Kidney (tissue), 14 donors: Measurements from ENCODE around the gene PATJ. TPM values are rescaled to one million over a fixed set of nuclear protein-coding genes. Genes with fewer than 3 reads are reported as not detected.

ENCODE experiments used
- DNase-seq, 5 donors: peaks; one replicate each; pipeline ENCODE4 v3.0.0-alpha.2; 2013 to 2020
- FAIRE-seq: peaks from 2 replicates; lab custom pipeline; 2012; peaks lifted over from hg19 to GRCh38; lab: Jason Lieb, UNC
- H3K27ac ChIP-seq, 2 donors: one replicate each; pipeline ENCODE4 v1.7.0; 2013; ENCODE audit warnings: low read depth in 2 of 2, low read length in 2 of 2, inconsistent platforms in 1 of 2
- H3K27me3 ChIP-seq: one replicate; pipeline ENCODE4 v1.7.1; 2013; ENCODE audit warnings: low read length, inconsistent platforms; ENCODE audit not compliant: control insufficient read depth, insufficient read depth
- H3K36me3 ChIP-seq, 3 donors: one replicate each; pipeline versions ENCODE4 v1.7.0 to v1.7.1; 2013; ENCODE audit warnings: low read length in 3 of 3, control low read depth in 1 of 3, inconsistent platforms in 1 of 3; ENCODE audit not compliant: insufficient read depth in 3 of 3, control insufficient read depth in 2 of 3
- H3K4me1 ChIP-seq, 3 donors: one replicate each; pipeline versions ENCODE4 v1.7.0 to v1.7.1; 2013; ENCODE audit warnings: low read length in 3 of 3, inconsistent platforms in 1 of 3, low read depth in 1 of 3; ENCODE audit not compliant: control insufficient read depth in 2 of 3, insufficient read depth in 2 of 3
- H3K4me3 ChIP-seq, 3 donors: one replicate each; pipeline versions ENCODE4 v1.7.0 to v1.8.1; 2013; ENCODE audit warnings: low read length in 3 of 3, control low read depth in 1 of 3, inconsistent platforms in 1 of 3
- H3K9ac ChIP-seq, 3 donors: one replicate each; pipeline versions ENCODE4 v1.7.0 to v1.7.1; 2013; ENCODE audit warnings: low read length in 3 of 3, control low read depth in 1 of 3, inconsistent platforms in 1 of 3
- H3K9me3 ChIP-seq, 3 donors: one replicate each; pipeline versions ENCODE4 v1.7.0 to v1.7.1; 2013; ENCODE audit warnings: low read length in 3 of 3, control low read depth in 1 of 3, inconsistent platforms in 1 of 3; ENCODE audit not compliant: control insufficient read depth in 2 of 3, insufficient read depth in 1 of 3
- intact Hi-C: fragments of 100-400 bp; cut with DNase I; formaldehyde crosslinking; loops from one replicate; pipeline ENCODE4 v1.11.1; 2022
- polyA plus RNA-seq: library from polyadenylated mRNA; stranded (reverse); fragments of 350-450 nt; fragmentation: Illumina TruSeq; extraction: RNeasy Lipid Tissue Mini Kit (QIAGEN cat#74804); gene quantifications from one replicate; pipeline ENCODE4 v1.2.3, GENCODE V29; 2014; ENCODE audit warnings: low read depth, low replicate concordance; ENCODE audit not compliant: insufficient read depth
- total RNA-seq: library from RNA; stranded (reverse); fragmentation: NEBNext Ultra II Directional; extraction: Animal tissue kit (Norgen Biotek cat#: 25700); gene quantifications from one replicate; pipeline ENCODE4 v1.2.1, GENCODE V29; 2021
- TF ChIP-seq, protein P1 (sequence below): IDR thresholded peaks from 3 replicates; pipeline ENCODE4 v1.5.1; 2012; ENCODE audit warnings: mild to moderate bottlenecking, moderate library complexity, borderline replicate concordance; ENCODE audit not compliant: insufficient read depth; ENCODE audit errors: extremely low read depth
- donor health status: control.
- donor health status: control.
- donor health status: control.
- donor health status: control.
- donor health status: control.
- donor health status: DM: yes; HTN: yes; CAD: no.
- donor health status: Normal renal cell carcinoma (clear cell type).

PATJ gene
- total and polyA plus RNA-seq, 2 donors from 2014 or later: 44.0 to 98.0 TPM

DNA sequence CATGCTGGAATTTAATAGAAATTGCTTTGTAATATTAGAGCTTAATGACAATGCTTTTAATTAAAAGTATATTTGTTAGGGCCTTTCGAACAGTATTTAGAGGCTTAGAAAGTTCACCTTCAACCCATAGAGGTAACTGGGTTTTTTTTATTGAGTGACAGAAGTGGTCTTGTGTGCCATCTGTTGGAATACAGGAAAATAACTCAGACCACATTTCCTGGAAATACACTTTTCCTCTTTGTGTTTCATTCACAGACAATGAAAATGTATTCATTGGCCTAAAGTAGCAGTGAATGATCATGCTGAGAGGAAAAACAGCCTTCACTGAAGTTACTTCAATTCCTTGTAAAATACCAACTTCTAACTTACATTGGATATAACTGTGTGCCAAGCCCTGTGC lies 368.8 kb downstream of the PATJ start:
- TF ChIP-seq, protein P1, sequence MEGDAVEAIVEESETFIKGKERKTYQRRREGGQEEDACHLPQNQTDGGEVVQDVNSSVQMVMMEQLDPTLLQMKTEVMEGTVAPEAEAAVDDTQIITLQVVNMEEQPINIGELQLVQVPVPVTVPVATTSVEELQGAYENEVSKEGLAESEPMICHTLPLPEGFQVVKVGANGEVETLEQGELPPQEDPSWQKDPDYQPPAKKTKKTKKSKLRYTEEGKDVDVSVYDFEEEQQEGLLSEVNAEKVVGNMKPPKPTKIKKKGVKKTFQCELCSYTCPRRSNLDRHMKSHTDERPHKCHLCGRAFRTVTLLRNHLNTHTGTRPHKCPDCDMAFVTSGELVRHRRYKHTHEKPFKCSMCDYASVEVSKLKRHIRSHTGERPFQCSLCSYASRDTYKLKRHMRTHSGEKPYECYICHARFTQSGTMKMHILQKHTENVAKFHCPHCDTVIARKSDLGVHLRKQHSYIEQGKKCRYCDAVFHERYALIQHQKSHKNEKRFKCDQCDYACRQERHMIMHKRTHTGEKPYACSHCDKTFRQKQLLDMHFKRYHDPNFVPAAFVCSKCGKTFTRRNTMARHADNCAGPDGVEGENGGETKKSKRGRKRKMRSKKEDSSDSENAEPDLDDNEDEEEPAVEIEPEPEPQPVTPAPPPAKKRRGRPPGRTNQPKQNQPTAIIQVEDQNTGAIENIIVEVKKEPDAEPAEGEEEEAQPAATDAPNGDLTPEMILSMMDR: no peak
- H3K9ac ChIP-seq: no peak overlapping the region
- H3K4me1 ChIP-seq: peaks cover 0 to 9% (median 2%) of the 10 kb centered on the region in 3 donors
- H3K27me3 ChIP-seq: no peaks in the 10 kb centered on the region
- intact Hi-C loops: no loop called here
- no peak for FAIRE-seq
- H3K4me3 ChIP-seq: no peak overlapping the region
- H3K36me3 ChIP-seq: peaks cover 0 to 11% (median 0%) of the 10 kb centered on the region in 3 donors
- DNase-seq: no peak
- H3K27ac ChIP-seq: no peak overlapping the region
- H3K9me3 ChIP-seq: no peaks in the 10 kb centered on the region

GRCh38 chr1:62113507-62113906 lies 371.2 kb downstream of the PATJ start:
- intact Hi-C loops: no loop called here
- no peak overlapping the region for H3K4me3 ChIP-seq
- H3K9me3 ChIP-seq: no peaks in the 10 kb centered on the region
- peaks cover 0 to 21% (median 0%) of the 10 kb centered on the region in 3 donors for H3K36me3 ChIP-seq
- peaks cover 0 to 9% (median 2%) of the 10 kb centered on the region in 3 donors for H3K4me1 ChIP-seq
- H3K9ac ChIP-seq: no peak overlapping the region
- DNase-seq (no peak), FAIRE-seq (no peak)
- TF ChIP-seq, protein P1: no peak
- H3K27me3 ChIP-seq: no peaks in the 10 kb centered on the region
- no peak overlapping the region for H3K27ac ChIP-seq

DNA sequence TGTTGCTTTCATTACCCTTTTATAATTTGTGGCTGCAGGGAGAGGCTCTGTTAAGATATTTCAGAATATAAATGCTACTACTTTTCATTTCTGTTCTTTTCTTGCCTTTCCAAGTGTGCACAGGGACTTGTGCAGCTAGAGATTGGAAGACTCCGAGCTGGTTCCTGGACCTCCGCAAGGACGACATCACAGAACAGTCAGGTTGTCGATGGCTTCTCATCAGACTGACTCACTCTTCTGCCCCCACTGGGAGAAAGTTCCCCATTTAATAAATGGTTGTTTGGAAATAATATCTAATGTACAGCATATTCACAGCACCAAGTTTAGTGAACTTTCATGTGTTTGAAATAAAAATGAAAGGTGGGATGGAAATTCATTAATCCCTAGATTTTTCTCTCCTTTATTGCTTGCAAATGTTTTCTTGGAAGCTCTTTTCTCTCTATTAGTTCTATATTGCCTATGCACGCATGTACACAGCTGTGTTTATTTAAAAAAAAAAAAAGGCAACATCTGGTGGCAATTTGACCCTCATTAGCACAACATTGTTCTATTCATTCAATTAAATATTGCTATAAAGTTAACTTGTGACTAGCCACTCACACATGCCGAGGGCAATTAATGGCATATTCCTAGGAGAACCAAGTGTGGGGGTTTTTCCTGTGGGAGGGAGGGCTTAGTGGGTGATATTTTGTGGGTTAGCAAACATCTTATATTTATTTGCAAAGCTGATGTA lies 374.9 kb downstream of the PATJ start:
- Histone ChIP-seq H3K27ac (no peak overlapping the region), H3K4me3 (no peak overlapping the region), H3K9ac (no peak overlapping the region), H3K4me1 (no peaks in the 10 kb centered on the region), H3K36me3 (peaks cover 0 to 26% (median 0%) of the 10 kb centered on the region in 3 donors), H3K9me3 (no peaks in the 10 kb centered on the region), H3K27me3 (no peaks in the 10 kb centered on the region)
- FAIRE-seq (no peak), DNase-seq (no peak)
- TF ChIP-seq, protein P1: no peak
- intact Hi-C loops: no loop called here
